Stimulated activated CD8-positive, alpha-beta memory T cell treated with anti-CD3 and anti-CD28 coated beads, Interleukin-12 subunit alpha, Interleukin-12 subunit beta, amount 100 ng/mL, for 1 hour (primary cell): Measurements from ENCODE around the gene MCF2L.
"Not testable (repeated sequence)": the region's sequence is repeated elsewhere in the genome, so short reads cannot be mapped to it uniquely, and the experiment has no call there.

Experiments
- DNase-seq: peaks from one replicate; pipeline ENCODE4 v3.0.0-alpha.2; 2020; ENCODE audit warnings: low read depth

Gene MCF2L, protein sequence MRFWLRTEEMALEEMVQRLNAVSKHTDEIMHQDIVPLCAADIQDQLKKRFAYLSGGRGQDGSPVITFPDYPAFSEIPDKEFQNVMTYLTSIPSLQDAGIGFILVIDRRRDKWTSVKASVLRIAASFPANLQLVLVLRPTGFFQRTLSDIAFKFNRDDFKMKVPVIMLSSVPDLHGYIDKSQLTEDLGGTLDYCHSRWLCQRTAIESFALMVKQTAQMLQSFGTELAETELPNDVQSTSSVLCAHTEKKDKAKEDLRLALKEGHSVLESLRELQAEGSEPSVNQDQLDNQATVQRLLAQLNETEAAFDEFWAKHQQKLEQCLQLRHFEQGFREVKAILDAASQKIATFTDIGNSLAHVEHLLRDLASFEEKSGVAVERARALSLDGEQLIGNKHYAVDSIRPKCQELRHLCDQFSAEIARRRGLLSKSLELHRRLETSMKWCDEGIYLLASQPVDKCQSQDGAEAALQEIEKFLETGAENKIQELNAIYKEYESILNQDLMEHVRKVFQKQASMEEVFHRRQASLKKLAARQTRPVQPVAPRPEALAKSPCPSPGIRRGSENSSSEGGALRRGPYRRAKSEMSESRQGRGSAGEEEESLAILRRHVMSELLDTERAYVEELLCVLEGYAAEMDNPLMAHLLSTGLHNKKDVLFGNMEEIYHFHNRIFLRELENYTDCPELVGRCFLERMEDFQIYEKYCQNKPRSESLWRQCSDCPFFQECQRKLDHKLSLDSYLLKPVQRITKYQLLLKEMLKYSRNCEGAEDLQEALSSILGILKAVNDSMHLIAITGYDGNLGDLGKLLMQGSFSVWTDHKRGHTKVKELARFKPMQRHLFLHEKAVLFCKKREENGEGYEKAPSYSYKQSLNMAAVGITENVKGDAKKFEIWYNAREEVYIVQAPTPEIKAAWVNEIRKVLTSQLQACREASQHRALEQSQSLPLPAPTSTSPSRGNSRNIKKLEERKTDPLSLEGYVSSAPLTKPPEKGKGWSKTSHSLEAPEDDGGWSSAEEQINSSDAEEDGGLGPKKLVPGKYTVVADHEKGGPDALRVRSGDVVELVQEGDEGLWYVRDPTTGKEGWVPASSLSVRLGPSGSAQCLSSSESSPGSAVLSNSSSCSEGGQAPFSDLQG

DNA sequence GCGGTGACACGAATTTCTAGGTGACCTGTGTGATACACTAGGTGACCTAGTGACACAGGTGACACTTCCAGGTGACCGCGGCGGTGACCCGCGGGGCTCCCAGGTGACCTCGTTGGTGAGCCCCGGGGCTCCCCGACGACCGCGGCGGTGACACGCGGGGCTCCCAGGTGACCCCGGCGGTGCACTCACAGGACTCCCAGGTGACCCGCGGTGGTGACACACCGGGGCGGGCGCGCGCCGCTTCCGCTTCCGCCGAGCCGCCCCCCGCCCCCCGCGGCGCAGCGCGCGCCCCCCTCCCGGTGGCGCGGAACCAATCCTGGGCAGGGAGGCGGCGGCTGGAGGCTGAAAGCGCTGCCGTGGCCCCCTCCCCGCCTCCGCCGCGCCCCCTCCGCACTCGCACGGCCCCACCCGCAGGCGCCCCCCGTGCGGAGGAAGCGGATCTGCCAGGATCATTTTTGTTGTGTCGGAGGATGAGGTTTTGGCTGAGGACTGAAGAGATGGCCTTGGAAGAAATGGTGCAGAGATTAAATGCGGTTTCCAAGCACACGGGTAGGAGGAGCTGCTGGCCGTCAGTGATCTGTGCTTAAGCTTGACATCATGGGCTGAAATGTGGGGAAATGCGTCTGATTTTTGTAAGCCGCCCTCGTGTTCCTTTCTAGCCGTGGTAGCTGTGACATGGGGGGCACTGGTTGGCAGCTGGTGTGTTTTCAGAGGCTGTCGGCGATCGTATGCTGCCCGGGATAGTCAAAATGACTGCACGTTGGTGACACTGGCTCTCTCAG, at the start of gene MCF2L:
TSS of gene MCF2L (plus strand) at position 305 of the 782 bp plus-strand sequence. CDS start at position 471, 166 bp downstream.
- DNase-seq, result peak; percentile 21

DNA sequence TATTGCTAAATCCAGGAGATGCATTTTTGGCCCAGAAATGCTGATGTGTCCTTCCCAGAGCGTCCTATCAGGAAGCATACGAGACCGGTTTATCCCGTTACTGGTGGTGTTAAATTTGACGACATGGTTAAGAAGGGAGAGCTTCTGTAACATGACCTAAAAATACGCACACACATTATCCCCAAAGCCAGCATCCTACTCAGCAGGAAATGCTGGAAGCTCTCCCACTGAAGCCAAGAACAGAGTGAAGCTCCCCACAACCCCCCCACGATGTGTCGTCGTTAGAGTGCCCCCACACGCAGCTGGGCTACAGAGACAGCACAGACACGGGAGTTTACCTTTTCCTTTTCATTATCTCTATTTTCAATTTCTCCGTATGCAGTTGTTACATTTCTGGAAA, 45.1 kb upstream of the MCF2L start:
- no peak for DNase-seq

DNA sequence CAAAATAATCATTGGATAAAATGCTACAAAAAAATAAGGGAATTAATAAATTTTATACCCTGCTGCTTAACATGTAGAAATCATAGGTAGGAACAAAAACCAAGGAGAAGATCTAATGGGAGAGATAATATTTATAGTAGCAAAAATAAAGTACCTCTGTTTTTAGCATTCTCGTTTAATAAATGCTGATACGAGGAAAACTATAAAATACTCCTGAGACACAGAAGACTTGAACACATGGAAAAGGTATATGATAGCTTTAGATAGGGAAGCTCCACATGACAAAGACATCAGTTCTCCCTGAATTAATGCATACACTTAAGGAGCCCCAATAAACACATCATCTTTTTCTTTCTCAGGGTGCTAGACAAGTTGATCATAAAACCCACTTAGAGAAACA, 44.6 kb upstream of the MCF2L start:
- DNase-seq, result no peak

DNA sequence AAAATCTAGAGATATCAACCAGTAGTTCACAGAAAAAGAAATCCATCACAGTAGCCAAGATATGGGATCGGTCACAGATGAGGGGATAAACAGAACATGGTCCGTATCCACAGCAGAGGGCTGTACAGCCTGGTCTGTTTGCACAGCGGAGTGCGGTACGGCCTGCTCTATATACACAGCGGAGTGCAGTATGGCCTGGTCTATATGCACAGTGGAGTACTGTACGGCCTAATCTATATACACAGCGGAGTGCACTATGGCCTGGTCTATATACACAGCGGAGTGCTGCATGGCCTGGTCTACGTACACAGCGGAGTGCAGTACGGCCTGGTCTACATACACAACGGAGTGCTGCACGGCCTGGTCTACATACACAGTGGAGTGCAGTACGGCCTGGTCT, 43.0 kb upstream of the MCF2L start:
- no peak for DNase-seq

DNA sequence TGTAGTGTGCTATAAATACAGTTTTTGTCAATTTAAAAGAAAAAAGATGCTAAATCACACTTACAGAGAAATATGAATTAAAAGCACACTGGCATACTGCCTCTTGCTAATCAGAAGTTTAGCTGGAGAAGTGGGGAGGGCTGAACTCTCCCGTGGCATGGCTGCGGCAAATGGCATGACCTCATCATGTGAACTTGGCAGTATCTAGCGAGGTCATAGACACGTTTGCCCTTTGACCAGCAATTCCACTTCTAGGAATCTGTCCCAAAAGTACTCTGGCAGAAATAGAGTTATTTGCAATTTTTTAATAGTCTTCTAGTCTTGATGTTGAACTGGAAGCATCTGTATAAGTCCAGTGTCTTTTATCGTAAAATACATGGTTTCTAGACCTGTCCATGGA, 42.0 kb upstream of the MCF2L start:
- no peak for DNase-seq

DNA sequence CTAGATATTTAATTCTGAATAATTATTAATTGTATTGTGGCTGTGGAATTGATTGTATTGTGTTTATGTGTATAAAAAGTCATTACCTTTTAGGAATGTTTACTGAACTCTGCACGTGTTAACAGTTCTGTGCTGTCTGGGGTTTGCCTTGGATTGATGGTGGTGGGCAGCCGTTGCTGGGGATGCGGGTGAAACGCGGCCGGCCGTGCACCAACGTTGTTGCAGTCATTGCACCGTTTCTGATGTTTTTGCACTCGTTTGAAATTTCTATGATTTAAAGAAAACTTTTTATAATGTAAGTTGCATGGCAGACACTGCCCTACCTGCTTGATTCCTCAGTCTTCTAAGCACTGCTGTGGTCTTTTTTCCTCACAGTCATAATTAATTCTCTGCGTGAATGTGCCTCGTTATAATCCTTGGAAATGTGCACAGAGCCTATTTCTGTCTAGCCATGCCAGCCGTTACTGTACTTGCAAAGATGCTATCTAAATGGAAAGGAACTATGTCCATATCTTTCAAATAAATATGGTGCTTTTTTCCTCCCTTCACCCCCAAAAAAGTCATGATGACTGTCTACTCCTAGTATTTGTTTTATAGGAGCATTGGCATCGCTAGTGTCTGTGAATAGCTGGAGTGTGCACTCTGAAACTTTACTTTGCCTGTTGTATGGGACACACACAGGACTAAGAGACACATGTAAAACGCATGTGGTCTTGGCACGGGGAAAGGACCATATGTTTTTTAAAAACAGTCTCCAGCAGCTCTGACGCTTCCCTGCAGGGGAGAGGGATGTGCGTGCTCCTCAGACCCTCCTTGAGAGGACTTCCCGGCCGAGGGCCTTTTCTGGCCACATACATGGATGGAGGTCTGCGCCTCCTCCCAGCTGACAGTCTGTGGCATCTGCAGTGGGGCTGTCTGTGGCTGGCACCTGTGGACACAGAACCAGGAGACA, 40.7 kb upstream of the MCF2L start:
- DNase-seq, result no peak

DNA sequence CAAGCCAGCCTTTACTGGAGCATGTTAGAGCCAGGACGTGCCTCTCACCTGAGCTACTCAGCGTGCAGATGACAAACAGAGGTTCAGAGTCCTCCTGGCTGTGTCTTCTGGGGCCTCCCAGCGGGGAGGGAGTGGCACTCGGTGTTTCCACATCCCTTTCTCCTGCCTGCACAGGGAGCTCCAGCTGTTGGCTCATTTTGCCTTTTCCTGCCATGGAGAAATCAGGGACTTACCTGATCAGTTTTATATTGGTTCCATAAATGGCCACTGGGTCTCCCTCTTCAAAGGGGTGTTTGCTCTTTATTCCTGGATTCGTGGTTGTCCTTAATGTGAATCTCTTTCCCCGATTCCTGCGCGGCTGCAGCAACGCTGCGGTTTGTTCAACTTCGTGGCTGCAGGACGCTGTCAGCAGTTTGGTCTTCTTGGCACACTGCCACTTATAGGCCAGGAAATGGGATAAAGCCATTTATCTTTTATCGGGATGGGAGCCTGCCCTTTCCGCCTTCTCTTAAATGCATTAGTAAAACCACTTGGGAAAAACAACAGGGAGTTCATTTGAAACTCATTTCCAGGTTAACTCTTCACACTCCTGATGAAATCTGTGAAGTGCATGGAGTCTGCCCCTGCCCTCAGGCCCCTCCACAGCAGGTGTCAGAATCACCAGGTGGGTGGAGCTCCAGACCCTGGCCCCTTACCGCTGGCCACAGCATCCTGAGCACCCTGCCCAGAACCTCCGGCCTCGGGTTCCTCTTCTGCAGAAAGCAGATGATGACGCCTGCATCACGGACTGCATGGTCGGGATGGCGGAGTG, 39.8 kb upstream of the MCF2L start:
- no peak for DNase-seq

DNA sequence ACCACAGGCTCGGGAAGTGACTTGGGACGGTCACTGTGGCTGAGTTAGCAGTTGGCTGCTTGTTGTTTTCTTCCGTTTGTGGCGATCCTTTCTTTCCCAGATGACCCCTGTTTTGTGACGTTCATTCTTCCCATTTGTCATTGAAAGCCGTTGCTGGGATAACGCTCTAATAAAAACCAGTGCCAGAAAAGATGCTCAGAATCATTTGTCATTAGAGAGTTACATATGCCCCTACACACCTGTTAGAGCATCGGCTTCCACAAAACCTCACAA, 39.3 kb upstream of the MCF2L start:
- no peak for DNase-seq

DNA sequence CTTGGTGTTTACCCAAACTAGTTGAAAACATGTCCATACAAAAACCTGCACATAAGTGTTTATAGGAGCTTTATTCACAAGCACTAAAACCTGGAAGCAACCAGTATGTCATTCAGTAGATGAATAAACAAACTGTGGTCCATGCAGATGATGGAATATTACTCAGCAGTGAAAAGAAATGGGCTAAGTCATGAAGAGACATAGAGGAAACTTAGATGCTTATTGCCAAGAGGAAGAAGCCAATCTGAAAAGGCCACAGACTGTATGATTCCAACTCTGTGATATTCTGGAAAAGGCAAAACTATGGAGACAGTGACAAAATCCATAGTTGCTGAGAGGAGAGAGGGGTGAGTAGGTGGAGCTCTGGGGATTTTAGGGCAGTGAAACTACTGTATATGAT, 38.8 kb upstream of the MCF2L start:
- DNase-seq, result no peak

DNA sequence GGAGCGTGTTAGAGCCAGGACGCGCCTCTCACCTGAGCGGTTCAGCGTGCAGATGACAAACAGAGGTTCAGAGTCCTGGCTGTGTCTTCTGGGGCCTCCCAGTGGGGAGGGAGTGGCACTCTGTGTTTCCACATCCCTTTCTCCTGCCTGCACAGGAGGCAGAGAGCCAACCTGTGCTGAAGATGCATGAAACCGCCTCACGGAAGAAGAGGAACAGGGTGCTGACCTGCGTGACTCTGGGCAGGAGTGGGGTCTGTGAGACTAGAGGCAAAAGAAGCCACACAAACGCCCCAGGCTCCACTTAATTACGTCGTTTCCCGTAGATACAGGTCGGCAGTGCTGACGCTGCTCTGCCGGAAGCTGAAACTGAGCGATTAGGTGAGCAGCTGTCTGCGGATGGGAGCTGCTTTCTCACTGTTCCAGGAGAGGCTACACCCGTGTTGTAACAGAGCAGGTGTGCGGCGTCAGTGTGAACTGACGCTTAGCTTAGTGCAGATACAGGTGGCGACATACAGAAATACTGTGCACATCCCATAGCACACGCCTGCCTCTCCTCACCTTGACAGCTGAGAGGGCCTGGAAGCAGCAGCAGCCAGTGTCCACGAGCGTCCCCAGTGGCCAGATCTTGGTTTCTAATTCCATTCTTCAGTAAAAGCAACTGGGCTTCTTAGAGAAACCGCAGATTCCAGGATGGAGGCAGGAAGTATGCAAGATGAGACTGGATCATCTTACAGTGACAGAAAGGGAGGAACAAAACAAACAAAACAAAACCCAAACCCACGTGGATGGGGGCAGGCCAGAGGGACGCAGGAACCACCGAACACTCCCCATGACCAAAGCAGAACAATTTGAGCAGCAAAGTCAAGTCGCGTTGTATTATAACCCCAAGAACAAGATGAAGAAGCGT, 37.7 kb upstream of the MCF2L start:
- no peak for DNase-seq

DNA sequence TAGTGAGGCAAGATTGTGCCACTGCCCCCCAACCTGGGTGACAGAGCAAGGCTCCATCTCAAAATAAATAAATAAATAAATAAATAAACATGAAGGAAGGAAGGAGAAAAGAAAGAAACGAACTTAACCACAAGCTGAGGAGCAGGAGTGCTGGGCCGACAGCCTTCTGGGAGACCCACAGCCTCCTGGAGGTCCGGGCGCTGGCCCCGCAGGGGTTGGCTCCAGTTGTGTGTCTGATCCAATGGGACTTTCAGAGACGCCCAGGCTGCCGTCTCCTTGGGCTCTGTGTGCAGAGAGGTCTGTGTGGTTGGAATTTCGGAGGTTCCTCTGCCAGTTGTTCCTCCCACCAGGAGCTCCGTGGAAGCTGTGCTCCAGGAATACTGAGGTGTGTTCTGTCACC, 36.0 kb upstream of the MCF2L start:
- no peak for DNase-seq

DNA sequence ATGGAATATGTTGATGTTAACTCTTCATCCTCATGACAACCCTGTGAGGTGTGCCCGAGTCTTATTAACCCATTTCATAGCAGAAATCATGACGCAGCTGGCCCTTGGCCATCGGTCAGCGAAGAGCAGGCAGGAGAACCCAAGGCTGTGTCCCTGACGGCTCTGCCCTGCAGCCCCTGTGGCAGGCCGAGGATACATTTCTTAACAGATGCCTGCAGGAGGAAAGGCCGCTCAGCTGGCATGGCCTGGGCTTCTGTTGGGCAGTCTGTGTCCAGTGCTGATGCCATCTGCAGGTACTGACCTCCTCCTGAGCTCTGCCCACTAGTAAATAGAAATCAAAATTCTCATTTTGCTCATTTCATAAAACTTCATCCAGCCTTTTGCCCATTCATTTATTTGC, 35.4 kb upstream of the MCF2L start:
- DNase-seq, result no peak

DNA sequence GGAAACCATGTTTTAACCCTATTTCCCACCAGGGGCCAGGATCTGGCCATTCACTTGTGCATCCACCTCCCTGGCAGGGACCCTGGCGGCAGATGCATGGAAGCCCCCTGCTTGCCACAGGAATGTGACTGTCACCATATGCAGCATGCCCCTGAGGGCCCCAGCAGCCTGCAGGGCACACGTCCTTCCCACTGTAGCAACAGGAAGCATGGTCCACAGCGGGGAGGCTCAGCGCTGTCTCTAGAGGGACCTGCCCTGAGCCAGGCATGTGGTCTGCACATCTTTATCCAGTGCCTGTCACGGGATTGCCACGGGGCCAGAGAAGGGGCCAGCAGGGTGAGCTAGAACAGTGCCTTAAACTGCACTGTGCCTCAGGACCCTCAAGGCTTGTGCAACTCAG, 34.9 kb upstream of the MCF2L start:
- no peak for DNase-seq

DNA sequence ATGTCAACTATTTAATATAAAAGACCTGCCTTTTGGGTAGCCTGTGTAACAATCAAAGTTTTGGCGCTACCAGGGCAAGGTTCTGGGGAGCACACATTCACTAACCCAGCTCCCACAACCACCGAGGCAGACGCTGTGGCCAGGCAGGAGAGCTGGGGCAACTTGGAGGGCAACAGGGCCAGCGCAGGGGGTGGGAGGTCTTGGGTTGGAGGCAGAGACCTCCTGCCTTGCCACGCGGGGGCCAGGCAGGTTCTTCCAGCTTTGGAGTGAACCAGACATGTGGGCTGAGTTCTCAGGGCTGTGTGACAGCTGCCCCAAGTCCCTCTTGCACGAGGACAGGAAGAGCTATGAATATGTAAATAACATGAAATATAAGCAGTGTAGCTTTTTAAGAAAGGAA, 30.3 kb upstream of the MCF2L start:
- no peak for DNase-seq

DNA sequence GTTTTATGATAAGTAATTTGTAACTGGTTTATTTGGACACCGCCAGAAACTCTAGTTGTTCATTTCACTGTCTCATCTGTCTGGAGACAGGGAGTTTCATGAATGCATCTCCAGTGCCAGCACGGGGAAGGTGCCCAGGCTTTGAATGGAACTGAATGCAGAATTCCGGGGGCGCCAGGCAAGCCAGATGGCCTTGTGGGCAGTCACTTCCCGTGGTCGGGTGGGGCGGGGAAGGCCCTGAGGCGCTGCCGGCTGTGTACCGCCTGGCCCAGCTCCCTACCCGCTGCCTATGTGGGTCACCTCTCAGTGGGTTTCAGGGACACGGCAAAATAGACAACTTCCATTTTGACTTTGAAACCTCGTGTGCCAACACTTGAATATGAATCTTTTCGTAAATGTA, 28.8 kb upstream of the MCF2L start:
- no peak for DNase-seq

DNA sequence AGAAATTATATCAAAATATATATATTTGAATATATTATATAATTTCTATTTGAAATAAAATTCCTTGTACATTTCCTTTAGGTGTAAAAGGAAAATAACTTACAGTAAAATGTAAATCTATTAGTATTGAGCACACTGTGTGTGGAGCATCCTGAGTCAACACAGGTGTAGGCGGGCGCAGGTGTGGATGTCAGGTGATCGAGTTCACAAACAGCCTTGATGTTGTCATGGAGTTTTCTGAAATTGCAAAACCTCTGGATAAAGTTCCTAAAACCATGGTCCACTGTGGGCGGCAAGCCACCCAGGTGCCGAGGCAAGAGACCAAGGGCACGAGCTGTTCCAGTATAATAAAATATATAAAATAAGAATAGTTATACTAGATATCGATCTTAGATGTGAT, 27.7 kb upstream of the MCF2L start:
- DNase-seq, result no peak

DNA sequence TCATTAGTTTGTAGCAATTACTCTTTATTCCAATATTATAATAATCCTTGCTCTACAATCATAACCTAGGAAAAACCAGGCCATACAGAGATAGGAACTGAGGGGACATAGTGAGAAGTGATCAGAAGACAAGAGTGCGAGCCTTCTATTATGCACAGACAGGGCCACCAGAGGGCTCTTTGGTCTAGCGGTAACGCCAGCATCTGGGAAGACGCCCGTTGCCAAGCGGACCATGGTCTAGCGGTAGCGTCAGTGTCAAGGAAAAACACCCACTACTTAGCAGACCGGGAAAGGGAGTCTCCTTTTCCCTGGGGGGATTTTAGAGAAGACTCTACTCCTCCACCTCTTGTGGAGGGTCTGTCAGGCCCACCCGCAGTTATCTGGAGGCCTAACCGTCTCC, 27.2 kb upstream of the MCF2L start:
- DNase-seq, result not testable (repeated sequence)

DNA sequence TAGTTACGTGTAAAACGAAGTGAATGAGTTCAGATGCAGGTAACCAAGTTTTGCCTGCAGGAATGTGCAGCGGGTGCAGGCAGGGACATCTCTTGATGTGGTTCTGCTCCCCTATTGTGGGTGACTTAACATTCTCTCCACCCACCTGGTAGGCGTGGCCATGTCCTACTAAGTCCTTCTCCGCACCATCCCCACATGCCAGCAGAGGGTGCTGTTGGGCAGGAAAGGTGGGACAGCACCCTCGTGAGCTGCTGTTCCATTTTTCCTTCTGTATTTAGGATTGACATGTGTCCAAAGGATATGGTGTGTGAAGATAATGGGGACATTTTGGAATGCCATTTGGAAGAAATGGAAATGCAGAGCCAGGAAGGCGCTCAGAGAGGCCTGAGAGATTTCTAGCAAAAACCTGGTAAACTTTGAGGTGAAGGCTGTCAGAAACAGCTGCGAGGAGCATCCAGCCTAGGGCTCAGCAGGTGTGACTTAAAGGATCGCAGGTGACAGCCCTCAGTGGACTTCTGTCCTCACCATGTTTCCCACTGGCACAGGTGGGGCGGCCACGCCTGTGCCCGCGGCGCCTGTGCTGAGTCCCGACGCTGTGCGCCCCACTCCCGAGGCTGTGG, 26.2 kb upstream of the MCF2L start:
- peak; percentile 97 for DNase-seq
